22Rv1 (cell line): ENCODE results near the gene PRKAR1B.

Experiments
- ZFX ChIP-seq: fragments of 450-650 bp; IDR thresholded peaks from 2 replicates; pipeline ENCODE4 v1.6.1; 2017; ENCODE audit warnings: antibody characterized with exemption, borderline replicate concordance
- TF ChIP-seq, protein P1 (sequence below): fragments of 450-650 bp; IDR thresholded peaks from 2 replicates; pipeline ENCODE4 v1.5.1; 2017; ENCODE audit warnings: mild to moderate bottlenecking

DNA sequence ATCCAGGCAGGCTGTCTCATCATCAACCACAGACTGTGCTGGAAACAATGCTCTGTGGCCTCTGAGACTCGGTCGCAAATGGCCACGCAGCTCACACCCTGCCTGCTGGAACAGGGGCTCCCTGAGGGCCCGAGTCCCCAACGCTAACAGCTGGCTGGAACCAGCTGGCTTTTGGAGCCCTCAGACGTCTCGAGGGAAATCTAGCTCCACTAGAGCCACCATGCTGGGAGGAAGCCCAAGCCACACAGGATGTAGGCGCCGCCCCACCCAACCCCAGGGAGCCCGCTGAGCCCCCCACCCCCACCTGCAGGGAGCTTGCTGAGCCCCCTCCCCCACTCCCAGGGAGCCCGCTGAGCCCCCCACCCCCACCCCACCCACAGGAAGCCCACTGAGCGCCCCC lies 186.1 kb downstream of the PRKAR1B start:
- TF ChIP-seq ZFX = no peak
- TF ChIP-seq, protein P1, sequence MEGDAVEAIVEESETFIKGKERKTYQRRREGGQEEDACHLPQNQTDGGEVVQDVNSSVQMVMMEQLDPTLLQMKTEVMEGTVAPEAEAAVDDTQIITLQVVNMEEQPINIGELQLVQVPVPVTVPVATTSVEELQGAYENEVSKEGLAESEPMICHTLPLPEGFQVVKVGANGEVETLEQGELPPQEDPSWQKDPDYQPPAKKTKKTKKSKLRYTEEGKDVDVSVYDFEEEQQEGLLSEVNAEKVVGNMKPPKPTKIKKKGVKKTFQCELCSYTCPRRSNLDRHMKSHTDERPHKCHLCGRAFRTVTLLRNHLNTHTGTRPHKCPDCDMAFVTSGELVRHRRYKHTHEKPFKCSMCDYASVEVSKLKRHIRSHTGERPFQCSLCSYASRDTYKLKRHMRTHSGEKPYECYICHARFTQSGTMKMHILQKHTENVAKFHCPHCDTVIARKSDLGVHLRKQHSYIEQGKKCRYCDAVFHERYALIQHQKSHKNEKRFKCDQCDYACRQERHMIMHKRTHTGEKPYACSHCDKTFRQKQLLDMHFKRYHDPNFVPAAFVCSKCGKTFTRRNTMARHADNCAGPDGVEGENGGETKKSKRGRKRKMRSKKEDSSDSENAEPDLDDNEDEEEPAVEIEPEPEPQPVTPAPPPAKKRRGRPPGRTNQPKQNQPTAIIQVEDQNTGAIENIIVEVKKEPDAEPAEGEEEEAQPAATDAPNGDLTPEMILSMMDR = no peak
